Ascending aorta (tissue), 2 donors: ENCODE measurements around the gene NFS1. TPM values are rescaled to one million over a fixed set of nuclear protein-coding genes. Genes with fewer than 3 reads are reported as not detected.
"Not testable (repeated sequence)": the region's sequence is repeated elsewhere in the genome, so short reads cannot be mapped to it uniquely, and the experiment has no call there.

Source experiments
- DNase-seq, 2 donors: peaks; one replicate each; pipeline ENCODE4 v3.0.0-alpha.2; 2019; ENCODE audit warnings: low spot score in 2 of 2
- H3K27ac ChIP-seq, 2 donors: fragments of 200-600 bp; sonication (generic); one replicate each; pipeline ENCODE4 v1.5.1; 2016 to 2017; ENCODE audit warnings: mild to moderate bottlenecking in 1 of 2
- H3K27me3 ChIP-seq: fragments of 200-600 bp; sonication (generic); one replicate; pipeline ENCODE4 v1.5.1; 2017
- H3K36me3 ChIP-seq, 2 donors: fragments of 200-600 bp; sonication (generic); one replicate each; pipeline ENCODE4 v1.5.1; 2016
- H3K4me1 ChIP-seq, 2 donors: fragments of 200-600 bp; sonication (generic); one replicate each; pipeline ENCODE4 v1.5.1; 2016 to 2017; ENCODE audit warnings: mild to moderate bottlenecking in 1 of 2
- H3K4me3 ChIP-seq, 2 donors: fragments of 200-600 bp; sonication (generic); one replicate each; pipeline ENCODE4 v1.5.1; 2016 to 2017; ENCODE audit warnings: mild to moderate bottlenecking in 1 of 2
- H3K9me3 ChIP-seq, 2 donors: fragments of 200-600 bp; sonication (generic); one replicate each; pipeline ENCODE4 v1.5.1; 2016
- intact Hi-C: fragments of 100-400 bp; cut with DNase I; formaldehyde crosslinking; loops from one replicate; pipeline ENCODE4 v1.15.1; 2023
- total RNA-seq: library from RNA; depleted of rRNA; stranded (reverse); fragments of >200 nt; gene quantifications from one replicate; pipeline ENCODE4 v1.1.0, GENCODE V29; 2016
- TF ChIP-seq, protein P1 (sequence below), 3 experiments: fragments of 200-600 bp in 2 of 3; fragments of 450-650 bp in 1 of 3; sonication (generic) in 2 of 3; IDR thresholded peaks; one replicate each; pipeline ENCODE4 v1.5.1; 2016 to 2019; ENCODE audit warnings: antibody characterized with exemption in 3 of 3, mild to moderate bottlenecking in 1 of 3, moderate library complexity in 1 of 3

The NFS1 gene
- total RNA-seq, 1 donor from 2014 or later = 62.2 TPM

DNA sequence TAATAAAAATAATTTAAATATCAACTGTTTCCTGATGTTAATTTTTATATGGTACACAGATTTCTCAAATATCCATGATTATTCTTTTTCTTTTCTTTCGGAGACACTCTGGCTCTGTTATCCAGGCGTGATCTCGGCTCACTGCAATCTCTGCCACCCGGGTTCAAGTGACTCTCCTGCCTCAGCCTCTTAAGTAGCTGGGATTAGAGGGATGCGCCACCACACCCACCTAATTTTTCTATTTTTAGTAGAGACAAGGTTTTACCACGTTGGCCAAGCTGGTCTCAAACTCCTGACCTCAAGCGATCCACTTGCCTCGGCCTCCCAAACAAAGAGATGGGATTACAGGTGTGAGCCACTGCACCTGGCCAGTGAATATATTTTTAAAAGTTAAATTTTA, 20.6 kb upstream of the NFS1 start:
- TF ChIP-seq, protein P1, sequence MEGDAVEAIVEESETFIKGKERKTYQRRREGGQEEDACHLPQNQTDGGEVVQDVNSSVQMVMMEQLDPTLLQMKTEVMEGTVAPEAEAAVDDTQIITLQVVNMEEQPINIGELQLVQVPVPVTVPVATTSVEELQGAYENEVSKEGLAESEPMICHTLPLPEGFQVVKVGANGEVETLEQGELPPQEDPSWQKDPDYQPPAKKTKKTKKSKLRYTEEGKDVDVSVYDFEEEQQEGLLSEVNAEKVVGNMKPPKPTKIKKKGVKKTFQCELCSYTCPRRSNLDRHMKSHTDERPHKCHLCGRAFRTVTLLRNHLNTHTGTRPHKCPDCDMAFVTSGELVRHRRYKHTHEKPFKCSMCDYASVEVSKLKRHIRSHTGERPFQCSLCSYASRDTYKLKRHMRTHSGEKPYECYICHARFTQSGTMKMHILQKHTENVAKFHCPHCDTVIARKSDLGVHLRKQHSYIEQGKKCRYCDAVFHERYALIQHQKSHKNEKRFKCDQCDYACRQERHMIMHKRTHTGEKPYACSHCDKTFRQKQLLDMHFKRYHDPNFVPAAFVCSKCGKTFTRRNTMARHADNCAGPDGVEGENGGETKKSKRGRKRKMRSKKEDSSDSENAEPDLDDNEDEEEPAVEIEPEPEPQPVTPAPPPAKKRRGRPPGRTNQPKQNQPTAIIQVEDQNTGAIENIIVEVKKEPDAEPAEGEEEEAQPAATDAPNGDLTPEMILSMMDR (IDR thresholded peaks at IDR 0.05) = no peak
- H3K27me3 ChIP-seq = no peaks in the 10 kb centered on the region
- peaks cover 0 to 4% of the 10 kb centered on the region in 2 donors for H3K4me1 ChIP-seq
- H3K4me3 ChIP-seq = no peak overlapping the region
- no peak for DNase-seq
- H3K36me3 ChIP-seq = peaks cover 99 to 100% of the 10 kb centered on the region in 2 donors
- no peaks in the 10 kb centered on the region for H3K9me3 ChIP-seq
- intact Hi-C loops = loop anchor here (2.0 kb wide), 1 partner anchor 15 kb away; no protein-coding TSS in a partner anchor
- H3K27ac ChIP-seq = no peak overlapping the region

DNA sequence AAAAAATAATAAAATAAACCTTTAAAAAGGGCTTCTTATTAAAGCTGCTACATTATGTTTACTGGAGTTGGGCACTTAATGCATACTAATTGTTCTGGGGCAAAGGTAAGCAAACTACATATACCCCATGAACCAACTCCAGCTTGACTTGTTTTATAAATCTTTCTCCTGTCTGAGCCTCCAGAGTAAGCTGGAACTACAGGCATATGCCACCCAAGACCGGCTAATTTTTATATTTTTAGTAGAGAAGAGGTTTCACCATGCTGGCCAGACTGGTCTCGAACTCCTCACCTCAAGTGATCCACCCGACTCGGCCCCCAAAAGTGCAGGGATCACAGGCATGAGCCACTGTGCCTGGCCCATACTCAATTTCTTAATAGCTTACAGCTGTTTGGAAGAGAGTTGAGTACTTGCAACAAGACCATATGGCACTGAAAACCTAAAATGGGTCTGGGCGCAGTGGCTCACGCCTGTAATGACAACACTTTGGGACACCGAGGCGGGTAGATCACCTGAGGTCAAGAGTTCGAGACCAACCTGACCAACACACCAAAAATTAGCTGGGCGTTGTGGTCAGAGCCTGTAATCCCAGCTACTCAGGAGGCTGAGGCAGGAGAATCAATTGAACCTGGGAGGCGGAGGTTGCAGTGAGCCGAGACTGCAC, 20.0 kb upstream of the NFS1 start:
- peaks cover 100% of the 10 kb centered on the region in 2 donors for H3K36me3 ChIP-seq
- H3K4me1 ChIP-seq = peaks cover 0 to 4% of the 10 kb centered on the region in 2 donors
- H3K4me3 ChIP-seq = no peak overlapping the region
- no peak for DNase-seq
- intact Hi-C loops = no loop called here
- no peak overlapping the region for H3K27ac ChIP-seq
- TF ChIP-seq, protein P1 (IDR thresholded peaks at IDR 0.05) = no peak
- H3K9me3 ChIP-seq = no peaks in the 10 kb centered on the region
- H3K27me3 ChIP-seq = no peaks in the 10 kb centered on the region

DNA sequence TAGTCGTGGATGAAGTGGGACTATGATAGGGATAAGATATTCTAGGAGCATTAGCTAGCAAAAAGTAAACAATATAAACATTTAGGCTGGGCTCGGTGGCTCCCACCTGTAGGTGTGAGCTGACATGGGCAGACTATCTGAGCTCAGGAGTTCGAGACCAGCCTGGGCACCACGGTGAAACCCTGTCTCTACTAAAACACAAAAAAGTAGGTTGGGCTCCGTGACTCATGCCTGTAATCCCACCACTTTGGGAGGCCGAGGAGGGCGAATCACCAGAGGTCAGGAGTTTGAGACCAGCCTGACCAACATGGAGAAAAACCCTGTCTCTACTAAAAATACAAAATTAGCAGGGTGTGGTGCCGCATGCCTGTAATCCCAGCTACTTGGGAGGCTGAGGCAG, 19.2 kb upstream of the NFS1 start:
- DNase-seq, H3K4me3 ChIP-seq, H3K27me3 ChIP-seq, H3K9me3 ChIP-seq, H3K4me1 ChIP-seq, H3K27ac ChIP-seq, intact Hi-C loops: not testable (repeated sequence)
- peaks cover 100% of the 10 kb centered on the region in 2 donors for H3K36me3 ChIP-seq

DNA sequence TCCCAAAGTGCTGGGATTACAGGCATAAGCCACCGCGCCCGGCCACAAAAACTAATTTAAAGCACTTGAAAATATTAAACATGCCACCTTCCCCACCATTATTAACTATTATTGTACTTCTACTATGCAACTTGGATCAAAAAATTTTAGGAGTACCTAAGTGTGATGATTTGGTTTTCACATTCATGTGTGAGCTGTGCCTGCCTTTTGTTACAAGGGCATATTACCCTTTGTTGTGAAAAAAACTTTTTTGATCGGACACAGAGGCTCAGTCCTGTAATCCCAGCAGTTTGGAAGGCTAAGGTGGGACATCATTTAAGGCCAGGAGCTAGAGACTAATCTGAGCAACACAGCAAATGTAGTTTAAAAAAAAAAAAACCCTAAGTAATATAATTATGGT, 17.2 kb upstream of the NFS1 start:
- intact Hi-C loops = no loop called here
- H3K4me3 ChIP-seq = no peak overlapping the region
- H3K36me3 ChIP-seq = peaks cover 99 to 100% of the 10 kb centered on the region in 2 donors
- H3K27ac ChIP-seq = no peak overlapping the region
- no peaks in the 10 kb centered on the region for H3K27me3 ChIP-seq
- no peaks in the 10 kb centered on the region for H3K9me3 ChIP-seq
- TF ChIP-seq, protein P1 (IDR thresholded peaks at IDR 0.05) = no peak
- H3K4me1 ChIP-seq = peaks cover 0 to 5% of the 10 kb centered on the region in 2 donors
- no peak for DNase-seq

DNA sequence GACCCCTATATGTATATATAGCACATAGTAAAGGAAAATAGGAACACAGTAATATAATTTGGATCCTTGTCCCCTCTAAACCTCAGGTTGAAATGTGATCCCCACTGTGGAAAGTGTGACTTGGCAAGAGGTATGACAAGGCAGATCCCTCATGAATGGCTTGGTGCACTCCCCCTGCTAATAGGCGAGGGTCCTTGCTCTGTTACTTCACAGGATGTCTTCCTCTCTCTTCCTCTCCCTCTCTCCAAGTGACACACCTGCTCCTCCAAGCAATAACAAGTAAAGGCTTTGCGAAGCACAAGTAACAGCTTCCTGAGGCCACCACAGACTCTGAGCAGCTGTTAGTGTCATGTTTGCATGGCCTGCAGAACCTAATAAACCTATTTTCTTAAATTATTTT, 16.5 kb upstream of the NFS1 start:
- intact Hi-C loops = no loop called here

DNA sequence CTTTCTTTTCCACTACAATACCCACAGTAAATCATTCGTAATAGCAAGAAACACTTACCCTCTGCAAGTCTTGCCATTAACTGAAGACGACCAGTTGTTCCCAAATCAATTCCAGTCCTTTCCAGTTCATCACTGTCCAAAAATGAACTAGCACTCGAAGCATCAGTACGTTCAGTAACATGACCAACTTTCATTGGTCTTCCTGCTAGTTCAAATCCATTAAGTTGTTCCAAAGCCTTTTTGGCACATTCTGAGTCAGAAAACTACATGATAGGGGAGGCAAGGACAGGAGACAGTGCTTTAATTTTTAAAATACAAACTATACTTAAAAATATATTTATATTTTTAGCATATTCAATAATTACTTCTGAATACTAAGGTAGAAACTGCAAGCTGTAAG, 15.0 kb upstream of the NFS1 start:
- intact Hi-C loops = no loop called here
- Histone ChIP-seq H3K4me3 (no peak overlapping the region), H3K27ac (no peak overlapping the region), H3K27me3 (no peaks in the 10 kb centered on the region), H3K9me3 (no peaks in the 10 kb centered on the region), H3K4me1 (peaks cover 0 to 13% of the 10 kb centered on the region in 2 donors), H3K36me3 (peaks cover 96 to 100% of the 10 kb centered on the region in 2 donors)
- DNase-seq = no peak
- TF ChIP-seq, protein P1 (IDR thresholded peaks at IDR 0.05) = no peak

More for the DNA sequence above, 16.5 kb upstream of the NFS1 start:
- no peaks in the 10 kb centered on the region for H3K27me3 ChIP-seq
- no peak overlapping the region for H3K27ac ChIP-seq
- no peak overlapping the region for H3K4me3 ChIP-seq
- H3K4me1 ChIP-seq = peaks cover 0 to 5% of the 10 kb centered on the region in 2 donors
- TF ChIP-seq, protein P1 (IDR thresholded peaks at IDR 0.05) = no peak
- H3K9me3 ChIP-seq = no peaks in the 10 kb centered on the region
- H3K36me3 ChIP-seq = peaks cover 97 to 100% of the 10 kb centered on the region in 2 donors
- DNase-seq = no peak

DNA sequence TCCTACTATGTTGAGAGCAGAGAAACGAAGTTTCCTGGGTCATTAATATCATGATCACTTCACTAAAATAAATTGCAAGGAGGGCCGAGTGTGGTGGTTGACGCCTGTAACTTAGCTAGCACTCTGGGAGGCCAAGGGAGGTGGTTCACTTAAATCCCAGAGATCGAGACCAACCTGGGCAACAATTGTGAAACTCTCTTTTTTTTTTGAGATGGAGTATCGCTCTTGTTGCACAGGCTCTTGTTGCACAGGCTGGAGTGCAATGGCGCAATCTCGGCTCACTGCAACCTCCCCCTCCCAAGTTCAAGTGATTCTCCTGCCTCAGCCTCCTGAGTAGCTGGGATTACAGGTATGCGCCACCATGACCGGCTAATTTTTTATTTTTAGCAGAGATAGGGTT, 14.0 kb upstream of the NFS1 start:
- Histone ChIP-seq H3K36me3 (peaks cover 88 to 98% of the 10 kb centered on the region in 2 donors), H3K4me1 (peaks cover 0 to 13% of the 10 kb centered on the region in 2 donors)
- intact Hi-C loops, H3K9me3 ChIP-seq, DNase-seq, H3K27me3 ChIP-seq, H3K4me3 ChIP-seq, H3K27ac ChIP-seq: not testable (repeated sequence)
